ENCODE measurements around the gene USH2A.

The USH2A gene

GRCh38 chr1:215878843-215879242 is 544.4 kb downstream of the USH2A start:
- Mint-ChIP-seq H3K4me1 (no peaks in the 10 kb centered on the region), H3K27me3 (no peaks in the 10 kb centered on the region)

DNA sequence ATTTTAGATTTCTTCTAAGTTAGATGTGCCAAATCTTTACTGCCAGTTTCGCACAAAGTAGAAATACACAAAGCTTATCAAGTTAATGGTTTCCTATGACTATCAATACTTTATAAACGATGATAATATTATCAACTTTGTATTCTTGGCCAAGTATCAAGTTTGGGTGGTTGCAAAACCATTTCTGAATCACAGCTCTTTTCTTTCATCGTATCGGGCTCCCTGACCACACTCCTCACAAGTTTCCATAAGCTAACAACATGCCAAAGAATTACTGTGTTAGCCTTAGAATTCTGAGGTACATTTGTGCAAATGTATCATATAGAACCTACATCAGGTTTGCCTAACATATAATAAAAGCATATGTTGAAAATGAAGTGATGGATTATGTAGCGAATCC is 545.1 kb downstream of the USH2A start:
- Mint-ChIP-seq H3K36me3 (ENCODE audit: low read depth) (no peaks in the 10 kb centered on the region), H3K4me3 (no peak overlapping the region), H3K4me1 (no peaks in the 10 kb centered on the region), H3K9me3 (peaks cover 12% of the 10 kb centered on the region), H3K27me3 (no peaks in the 10 kb centered on the region), H3K27ac (no peak overlapping the region)
- DNase-seq, result no peak
- ATAC-seq, result no peak

More at GRCh38 chr1:215878843-215879242, 544.4 kb downstream of the USH2A start:
- no peaks in the 10 kb centered on the region for H3K36me3 Mint-ChIP-seq (ENCODE audit: low read depth)
- H3K27ac Mint-ChIP-seq, result no peak overlapping the region
- no peak overlapping the region for H3K4me3 Mint-ChIP-seq
- ATAC-seq, result no peak
- DNase-seq, result no peak
- peaks cover 12% of the 10 kb centered on the region for H3K9me3 Mint-ChIP-seq

DNA sequence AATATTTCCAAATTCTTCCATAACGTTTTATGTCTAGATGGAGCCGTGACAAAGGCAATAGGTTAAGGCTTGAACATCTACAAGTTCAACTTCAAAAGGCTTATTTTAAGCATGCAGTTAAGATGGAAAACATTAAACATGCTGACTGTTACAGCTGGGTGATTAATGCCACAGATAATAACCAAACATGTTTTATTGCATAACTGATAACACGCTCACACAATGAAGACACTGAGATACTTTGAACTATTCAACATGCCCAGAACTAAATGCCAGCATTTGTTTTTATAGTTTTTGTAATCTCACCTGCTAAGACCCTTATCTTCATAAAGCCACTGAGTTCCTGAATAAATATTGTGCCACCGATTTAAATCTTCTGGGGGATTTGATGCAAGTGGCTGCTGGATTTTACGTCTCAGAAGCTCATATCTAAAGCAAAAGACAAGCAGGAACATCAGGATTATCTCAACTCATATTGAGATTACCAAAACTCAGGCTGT is 545.7 kb downstream of the USH2A start:
- ATAC-seq (no peak), DNase-seq (no peak)
- Mint-ChIP-seq H3K36me3 (ENCODE audit: low read depth) (no peaks in the 10 kb centered on the region), H3K4me1 (no peaks in the 10 kb centered on the region), H3K27ac (no peak overlapping the region), H3K4me3 (no peak overlapping the region), H3K27me3 (no peaks in the 10 kb centered on the region), H3K9me3 (peaks cover 12% of the 10 kb centered on the region)

GRCh38 chr1:215875712-215876111 is 547.5 kb downstream of the USH2A start:
- Mint-ChIP-seq H3K4me3 (no peak overlapping the region), H3K9me3 (peaks cover 15% of the 10 kb centered on the region), H3K36me3 (ENCODE audit: low read depth) (no peaks in the 10 kb centered on the region), H3K27ac (no peak overlapping the region), H3K4me1 (no peaks in the 10 kb centered on the region), H3K27me3 (no peaks in the 10 kb centered on the region)
- DNase-seq (no peak), ATAC-seq (no peak)

GRCh38 chr1:215875236-215875635 is 548.0 kb downstream of the USH2A start:
- H3K36me3 Mint-ChIP-seq (ENCODE audit: low read depth), result no peaks in the 10 kb centered on the region
- H3K9me3 Mint-ChIP-seq, result peaks cover 15% of the 10 kb centered on the region
- no peak overlapping the region for H3K27ac Mint-ChIP-seq
- no peaks in the 10 kb centered on the region for H3K4me1 Mint-ChIP-seq
- no peaks in the 10 kb centered on the region for H3K27me3 Mint-ChIP-seq
- H3K4me3 Mint-ChIP-seq, result no peak overlapping the region
- DNase-seq, result no peak
- ATAC-seq, result no peak

DNA sequence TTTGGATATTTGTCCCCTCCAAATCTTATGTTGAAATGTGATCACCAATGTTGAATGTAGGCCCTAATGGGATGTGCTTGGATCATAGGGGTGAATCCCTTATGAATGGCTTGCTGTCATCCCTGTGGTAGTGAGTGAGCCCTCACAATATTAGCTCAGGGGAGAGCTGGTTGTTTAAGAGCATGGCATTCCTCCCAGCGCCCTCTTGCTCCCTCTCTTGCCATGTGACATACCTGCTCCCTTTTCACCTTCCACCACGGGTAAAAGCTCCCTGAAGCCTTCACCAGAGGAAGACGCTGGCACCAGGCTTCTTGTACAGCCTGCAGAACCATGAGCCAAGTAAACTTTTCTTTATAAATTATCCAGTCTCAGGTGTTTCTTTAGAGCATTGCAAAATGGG is 550.6 kb downstream of the USH2A start:
- DNase-seq (no peak), ATAC-seq (no peak)
- H3K36me3 Mint-ChIP-seq (ENCODE audit: low read depth), result no peaks in the 10 kb centered on the region
- no peaks in the 10 kb centered on the region for H3K27me3 Mint-ChIP-seq
- H3K27ac Mint-ChIP-seq, result no peak overlapping the region
- peaks cover 11% of the 10 kb centered on the region for H3K9me3 Mint-ChIP-seq
- no peaks in the 10 kb centered on the region for H3K4me1 Mint-ChIP-seq
- no peak overlapping the region for H3K4me3 Mint-ChIP-seq

- Mint-ChIP-seq H3K27ac (no peak overlapping the region), H3K9me3 (peaks cover 10% of the 10 kb centered on the region), H3K27me3 (no peaks in the 10 kb centered on the region), H3K4me1 (no peaks in the 10 kb centered on the region), H3K36me3 (ENCODE audit: low read depth) (no peaks in the 10 kb centered on the region), H3K4me3 (no peak overlapping the region)
- no peak for ATAC-seq
- no peak for DNase-seq
These were observed 554.7 kb downstream of the USH2A start for GRCh38 chr1:215868500-215868899.

- no peak for DNase-seq
- no peaks in the 10 kb centered on the region for H3K36me3 Mint-ChIP-seq (ENCODE audit: low read depth)
- no peak overlapping the region for H3K4me3 Mint-ChIP-seq
- H3K27ac Mint-ChIP-seq, result no peak overlapping the region
- no peaks in the 10 kb centered on the region for H3K27me3 Mint-ChIP-seq
- peaks cover 9% of the 10 kb centered on the region for H3K9me3 Mint-ChIP-seq
- ATAC-seq, result no peak
- no peaks in the 10 kb centered on the region for H3K4me1 Mint-ChIP-seq
These were observed 558.2 kb downstream of the USH2A start for GRCh38 chr1:215865060-215865459.

- no peaks in the 10 kb centered on the region for H3K36me3 Mint-ChIP-seq (ENCODE audit: low read depth)
- peaks cover 9% of the 10 kb centered on the region for H3K9me3 Mint-ChIP-seq
- no peak overlapping the region for H3K27ac Mint-ChIP-seq
- ATAC-seq (no peak), DNase-seq (no peak)
- H3K4me3 Mint-ChIP-seq, result no peak overlapping the region
- no peaks in the 10 kb centered on the region for H3K27me3 Mint-ChIP-seq
- H3K4me1 Mint-ChIP-seq, result no peaks in the 10 kb centered on the region
These were observed 559.5 kb downstream of the USH2A start for GRCh38 chr1:215863796-215864195.

DNA sequence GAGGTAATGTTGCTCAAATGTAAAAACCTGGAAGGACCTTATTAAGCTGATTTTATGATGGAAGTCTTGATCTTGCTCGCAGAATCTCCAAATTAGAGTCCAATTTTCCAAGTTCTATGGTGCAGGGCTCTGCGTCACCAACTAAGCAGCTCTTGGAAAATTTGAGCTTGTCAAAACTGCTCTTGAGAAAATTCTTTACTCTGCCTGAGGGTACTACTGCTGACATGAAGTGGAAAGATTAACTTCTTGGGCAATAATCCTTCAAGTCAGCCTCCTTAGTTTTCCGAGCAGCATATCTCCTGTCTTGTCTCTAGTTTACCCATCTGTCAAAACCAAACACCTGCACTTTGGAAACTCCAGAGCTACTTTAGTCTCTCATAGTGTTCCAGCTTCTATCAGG is 562.4 kb downstream of the USH2A start:
- Mint-ChIP-seq H3K27me3 (no peaks in the 10 kb centered on the region), H3K9me3 (peaks cover 12% of the 10 kb centered on the region), H3K4me3 (no peak overlapping the region), H3K36me3 (ENCODE audit: low read depth) (no peaks in the 10 kb centered on the region), H3K4me1 (no peaks in the 10 kb centered on the region), H3K27ac (no peak overlapping the region)
- no peak for DNase-seq
- ATAC-seq, result no peak

GRCh38 chr1:215857317-215857716 is 565.9 kb downstream of the USH2A start:
- Mint-ChIP-seq H3K4me1 (no peaks in the 10 kb centered on the region), H3K4me3 (no peak overlapping the region), H3K9me3 (peaks cover 22% of the 10 kb centered on the region), H3K27ac (no peak overlapping the region), H3K27me3 (no peaks in the 10 kb centered on the region), H3K36me3 (ENCODE audit: low read depth) (peaks cover 2% of the 10 kb centered on the region)
- no peak for ATAC-seq
- DNase-seq, result no peak

DNA sequence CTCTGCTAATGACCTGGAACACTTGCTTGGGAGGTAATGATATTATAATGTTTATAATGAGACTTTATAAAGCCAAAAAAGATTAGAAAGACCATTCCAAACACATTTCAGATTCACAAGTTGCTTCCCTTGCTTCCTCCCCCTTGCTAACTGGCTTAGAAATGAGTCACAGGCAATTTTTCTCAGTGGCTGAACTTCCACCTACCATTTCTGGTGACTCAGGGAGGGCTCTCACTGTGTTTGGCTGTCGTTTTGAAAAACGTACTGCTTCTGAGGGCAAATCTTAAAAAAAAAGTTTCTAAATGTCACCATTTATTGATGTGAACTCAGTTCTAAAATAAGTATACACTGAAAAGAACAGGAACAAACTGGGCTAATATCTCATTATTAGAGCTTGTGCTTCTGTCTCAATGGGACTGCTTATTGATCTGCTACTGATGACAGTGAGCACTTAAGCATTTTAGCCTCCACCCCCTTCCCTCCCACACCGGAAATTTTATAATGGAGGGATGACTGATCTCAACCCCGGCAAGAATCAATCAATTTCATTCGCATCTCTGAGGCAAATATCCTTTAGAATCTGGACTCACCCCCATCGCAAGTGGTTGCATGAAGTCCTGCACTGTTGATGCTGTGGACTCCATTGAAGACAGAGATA is 577.9 kb downstream of the USH2A start:
- DNase-seq (no peak), ATAC-seq (no peak)
- H3K4me3 Mint-ChIP-seq, result no peak overlapping the region
- no peaks in the 10 kb centered on the region for H3K4me1 Mint-ChIP-seq
- H3K9me3 Mint-ChIP-seq, result peaks cover 18% of the 10 kb centered on the region
- H3K36me3 Mint-ChIP-seq (ENCODE audit: low read depth), result no peaks in the 10 kb centered on the region
- H3K27me3 Mint-ChIP-seq, result peaks cover 2% of the 10 kb centered on the region
- H3K27ac Mint-ChIP-seq, result no peak overlapping the region

DNA sequence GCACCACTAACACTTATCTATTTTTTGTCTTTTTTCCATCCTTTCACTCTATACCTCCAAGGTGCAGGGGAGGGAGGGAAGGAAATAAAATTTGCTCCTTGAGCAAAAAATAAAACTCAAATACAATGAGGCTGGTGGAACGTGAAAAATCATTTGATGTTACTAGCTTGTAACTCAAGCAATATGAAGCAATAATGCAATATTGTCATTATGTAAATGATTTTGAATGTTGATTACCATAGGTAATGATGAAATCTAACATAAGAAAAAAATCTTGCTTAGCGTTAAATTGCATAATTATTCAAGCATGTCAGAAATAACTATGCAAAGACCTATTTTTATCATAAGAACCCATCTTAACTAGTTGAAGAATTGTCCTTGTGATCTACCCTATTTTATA is 578.5 kb downstream of the USH2A start:
- no peak for ATAC-seq
- Mint-ChIP-seq H3K36me3 (ENCODE audit: low read depth) (no peaks in the 10 kb centered on the region), H3K27me3 (peaks cover 2% of the 10 kb centered on the region), H3K27ac (no peak overlapping the region), H3K9me3 (peaks cover 18% of the 10 kb centered on the region), H3K4me1 (no peaks in the 10 kb centered on the region), H3K4me3 (no peak overlapping the region)
- no peak for DNase-seq

DNA sequence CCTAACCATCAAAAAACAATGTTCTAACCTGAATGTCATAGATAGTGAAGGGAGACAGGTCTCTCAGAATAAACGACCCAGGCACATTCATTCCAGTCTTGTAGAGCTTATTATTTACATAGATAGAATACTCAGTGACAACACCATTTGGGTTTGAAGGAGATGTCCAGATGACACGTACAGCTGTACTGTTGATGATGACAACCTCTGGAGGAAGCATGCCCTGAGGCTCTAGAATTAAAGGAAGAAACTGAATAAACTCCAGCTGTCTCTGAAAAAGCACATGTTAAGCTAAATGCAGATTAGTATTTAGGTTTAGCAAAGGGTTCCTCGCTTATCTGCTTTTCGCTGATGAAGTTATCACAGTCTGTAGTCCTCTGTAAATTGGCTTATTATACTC is 579.0 kb downstream of the USH2A start:
- peaks cover 2% of the 10 kb centered on the region for H3K27me3 Mint-ChIP-seq
- ATAC-seq (no peak), DNase-seq (no peak)
- no peaks in the 10 kb centered on the region for H3K4me1 Mint-ChIP-seq
- H3K27ac Mint-ChIP-seq, result no peak overlapping the region
- H3K9me3 Mint-ChIP-seq, result peaks cover 14% of the 10 kb centered on the region
- H3K36me3 Mint-ChIP-seq (ENCODE audit: low read depth), result no peaks in the 10 kb centered on the region
- no peak overlapping the region for H3K4me3 Mint-ChIP-seq

- no peak for DNase-seq
- Mint-ChIP-seq H3K9me3 (peaks cover 18% of the 10 kb centered on the region), H3K27ac (no peak overlapping the region), H3K27me3 (no peaks in the 10 kb centered on the region), H3K4me3 (no peak overlapping the region), H3K36me3 (ENCODE audit: low read depth) (no peaks in the 10 kb centered on the region), H3K4me1 (no peaks in the 10 kb centered on the region)
- no peak for ATAC-seq
These were observed 580.3 kb downstream of the USH2A start for GRCh38 chr1:215842905-215843304.

DNA sequence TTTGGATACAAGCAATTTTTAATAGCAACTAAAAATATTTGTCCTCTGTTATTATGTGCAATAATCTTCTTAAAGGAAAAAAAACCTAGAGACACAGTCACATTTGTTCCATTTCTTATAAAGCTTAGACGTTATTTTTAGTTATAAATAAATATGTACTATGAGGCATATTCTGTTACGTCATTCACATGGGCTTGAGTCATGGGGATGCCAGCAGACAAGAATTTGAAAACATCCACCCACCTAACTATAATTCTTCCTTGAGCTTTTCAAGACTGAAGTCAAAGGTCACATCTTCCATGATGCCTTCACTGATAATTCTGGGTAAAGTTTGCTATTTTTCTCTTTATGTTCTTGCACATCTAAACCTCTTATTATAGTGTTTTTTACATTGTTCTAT is 587.3 kb downstream of the USH2A start:
- Mint-ChIP-seq H3K27ac (no peak overlapping the region), H3K4me1 (no peaks in the 10 kb centered on the region), H3K36me3 (ENCODE audit: low read depth) (no peaks in the 10 kb centered on the region), H3K4me3 (no peak overlapping the region), H3K9me3 (peaks cover 12% of the 10 kb centered on the region), H3K27me3 (no peaks in the 10 kb centered on the region)
- ATAC-seq (no peak), DNase-seq (no peak)

Data from activated naive CD8-positive, alpha-beta T cell treated with anti-CD3 and anti-CD28 coated beads, Interleukin-2, amount 50 U/mL, for 24 hours (primary cell).